ENCODE measurements around the gene MEIG1. TPM values are rescaled to one million over a fixed set of nuclear protein-coding genes. Genes with fewer than 3 reads are reported as not detected.
"Not testable (repeated sequence)": the region's sequence is repeated elsewhere in the genome, so short reads cannot be mapped to it uniquely, and the experiment has no call there.

The MEIG1 gene
- total RNA-seq, 2 donors from 2014 or later, result 1.7 TPM; not detected in 1

GRCh38 chr10:14971867-14972448 is 12.8 kb downstream of the MEIG1 start:
- Histone ChIP-seq H3K9me3 (no peaks in the 10 kb centered on the region), H3K27ac (no peak overlapping the region), H3K36me3 (no peaks in the 10 kb centered on the region), H3K4me1 (replicated peaks) (no peaks in the 10 kb centered on the region), H3K27me3 (replicated peaks; ENCODE audit: insufficient read depth) (no peaks in the 10 kb centered on the region), H3K4me3 (no peak overlapping the region)
- intact Hi-C loops (cut with DNase I), result no loop called here
- TF ChIP-seq POLR2A (IDR thresholded peaks at IDR 0.05) (no peak), POLR2AphosphoS5 (IDR thresholded peaks at IDR 0.05) (no peak)
- TF ChIP-seq, protein P1, sequence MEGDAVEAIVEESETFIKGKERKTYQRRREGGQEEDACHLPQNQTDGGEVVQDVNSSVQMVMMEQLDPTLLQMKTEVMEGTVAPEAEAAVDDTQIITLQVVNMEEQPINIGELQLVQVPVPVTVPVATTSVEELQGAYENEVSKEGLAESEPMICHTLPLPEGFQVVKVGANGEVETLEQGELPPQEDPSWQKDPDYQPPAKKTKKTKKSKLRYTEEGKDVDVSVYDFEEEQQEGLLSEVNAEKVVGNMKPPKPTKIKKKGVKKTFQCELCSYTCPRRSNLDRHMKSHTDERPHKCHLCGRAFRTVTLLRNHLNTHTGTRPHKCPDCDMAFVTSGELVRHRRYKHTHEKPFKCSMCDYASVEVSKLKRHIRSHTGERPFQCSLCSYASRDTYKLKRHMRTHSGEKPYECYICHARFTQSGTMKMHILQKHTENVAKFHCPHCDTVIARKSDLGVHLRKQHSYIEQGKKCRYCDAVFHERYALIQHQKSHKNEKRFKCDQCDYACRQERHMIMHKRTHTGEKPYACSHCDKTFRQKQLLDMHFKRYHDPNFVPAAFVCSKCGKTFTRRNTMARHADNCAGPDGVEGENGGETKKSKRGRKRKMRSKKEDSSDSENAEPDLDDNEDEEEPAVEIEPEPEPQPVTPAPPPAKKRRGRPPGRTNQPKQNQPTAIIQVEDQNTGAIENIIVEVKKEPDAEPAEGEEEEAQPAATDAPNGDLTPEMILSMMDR (IDR thresholded peaks at IDR 0.05), result peak in 2 of 4 experiments; percentile 29 to 35
- no peak for DNase-seq (ENCODE audit: low spot score)
- 53% methylated on average over 4 of the region's 4 CpGs for WGBS

GRCh38 chr10:14974153-14974998 is 15.2 kb downstream of the MEIG1 start:
- H3K9me3 ChIP-seq; H3K27me3 ChIP-seq (replicated peaks; ENCODE audit: insufficient read depth); DNase-seq (ENCODE audit: low spot score); H3K4me1 ChIP-seq (replicated peaks); H3K4me3 ChIP-seq; H3K36me3 ChIP-seq; H3K27ac ChIP-seq; intact Hi-C loops (cut with DNase I): not testable (repeated sequence)
- 32% methylated on average over 15 of the region's 15 CpGs for WGBS

DNA sequence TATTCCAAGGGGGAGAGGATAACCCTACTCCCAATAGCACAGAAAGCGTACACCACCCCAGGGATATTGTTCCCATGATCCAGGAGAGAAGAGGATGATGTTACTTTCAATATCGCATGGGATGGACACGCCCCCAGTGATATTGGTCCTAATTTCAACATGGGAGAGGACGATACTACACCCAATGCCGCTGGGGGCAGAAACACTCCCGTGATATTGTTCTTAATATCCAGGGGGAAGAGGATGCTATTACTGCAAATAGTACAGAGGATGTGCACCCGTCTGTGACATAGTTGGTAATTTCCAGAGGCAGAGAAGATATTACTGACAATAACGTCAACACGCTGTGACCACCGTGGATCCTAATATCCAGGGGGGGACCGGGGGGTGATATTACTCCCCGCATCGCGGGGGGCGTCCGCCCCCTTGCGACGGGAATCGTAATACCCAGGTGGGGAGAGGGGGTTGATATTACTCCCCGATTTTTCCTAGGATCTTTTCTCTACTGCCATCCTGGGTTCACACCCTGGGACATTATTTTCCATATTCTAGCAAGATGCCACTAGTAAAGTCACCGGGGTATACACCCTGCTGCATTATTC is 16.6 kb downstream of the MEIG1 start:
- no peak for DNase-seq (ENCODE audit: low spot score)
- no peaks in the 10 kb centered on the region for H3K9me3 ChIP-seq
- no peaks in the 10 kb centered on the region for H3K4me1 ChIP-seq (replicated peaks)
- intact Hi-C loops (cut with DNase I), result no loop called here
- TF ChIP-seq POLR2A (IDR thresholded peaks at IDR 0.05) (no peak), POLR2AphosphoS5 (IDR thresholded peaks at IDR 0.05) (no peak)
- TF ChIP-seq, protein P1 (IDR thresholded peaks at IDR 0.05), result no peak
- H3K4me3 ChIP-seq, result no peak overlapping the region
- no peak overlapping the region for H3K27ac ChIP-seq
- H3K36me3 ChIP-seq, result no peaks in the 10 kb centered on the region
- no peaks in the 10 kb centered on the region for H3K27me3 ChIP-seq (replicated peaks; ENCODE audit: insufficient read depth)
- WGBS, result 35% methylated on average over 21 of the region's 21 CpGs

GRCh38 chr10:14982744-14983143 is 23.6 kb downstream of the MEIG1 start:
- H3K9me3 ChIP-seq, result no peaks in the 10 kb centered on the region
- H3K27ac ChIP-seq, result no peak overlapping the region
- H3K27me3 ChIP-seq (replicated peaks; ENCODE audit: insufficient read depth), result no peaks in the 10 kb centered on the region
- WGBS, result 97% methylated on average over 3 of the region's 3 CpGs
- intact Hi-C loops (cut with DNase I), result no loop called here
- TF ChIP-seq POLR2A (IDR thresholded peaks at IDR 0.05), result no peak
- no peak for TF ChIP-seq POLR2AphosphoS5 (IDR thresholded peaks at IDR 0.05)
- TF ChIP-seq, protein P1 (IDR thresholded peaks at IDR 0.05), result no peak
- no peaks in the 10 kb centered on the region for H3K4me1 ChIP-seq (replicated peaks)
- no peaks in the 10 kb centered on the region for H3K36me3 ChIP-seq
- no peak for DNase-seq (ENCODE audit: low spot score)
- H3K4me3 ChIP-seq, result no peak overlapping the region

DNA sequence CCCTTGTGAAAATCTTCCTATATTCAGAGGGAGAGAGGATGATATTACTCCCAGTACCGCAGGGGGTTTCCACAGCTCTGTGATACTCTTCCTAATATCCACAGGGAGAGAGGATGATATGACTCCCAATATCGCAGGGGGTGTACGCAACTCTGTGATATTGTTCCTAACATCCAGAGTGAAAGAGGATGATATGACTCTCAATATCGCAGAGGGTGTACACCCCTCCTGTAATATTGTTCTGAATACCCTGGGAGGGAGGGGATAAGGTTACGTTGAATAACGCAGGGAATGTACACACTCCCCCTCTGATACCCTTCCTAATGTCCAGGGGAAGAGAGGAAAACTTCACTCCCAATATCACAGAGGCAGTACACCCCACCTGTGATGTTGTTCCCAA is 30.4 kb downstream of the MEIG1 start:
- H3K36me3 ChIP-seq; H3K4me1 ChIP-seq (replicated peaks); H3K27me3 ChIP-seq (replicated peaks; ENCODE audit: insufficient read depth); DNase-seq (ENCODE audit: low spot score); H3K9me3 ChIP-seq; H3K4me3 ChIP-seq; intact Hi-C loops (cut with DNase I); H3K27ac ChIP-seq: not testable (repeated sequence)
- 87% methylated on average over 6 of the region's 6 CpGs for WGBS

Measured in prostate gland (tissue), 2 donors.